CD1c-positive myeloid dendritic cell (primary cell): Measurements from ENCODE around the gene DDA1.
A peak's percentile ranks its signal among the peaks of the same experiment; 100 is the strongest.
"Not testable (repeated sequence)": the region's sequence is repeated elsewhere in the genome, so short reads cannot be mapped to it uniquely, and the experiment has no call there.

Source experiments
- DNase-seq: peaks from one replicate; pipeline ENCODE4 v3.0.0-alpha.2; 2016; ENCODE audit errors: extremely low spot score

Gene DDA1

DNA sequence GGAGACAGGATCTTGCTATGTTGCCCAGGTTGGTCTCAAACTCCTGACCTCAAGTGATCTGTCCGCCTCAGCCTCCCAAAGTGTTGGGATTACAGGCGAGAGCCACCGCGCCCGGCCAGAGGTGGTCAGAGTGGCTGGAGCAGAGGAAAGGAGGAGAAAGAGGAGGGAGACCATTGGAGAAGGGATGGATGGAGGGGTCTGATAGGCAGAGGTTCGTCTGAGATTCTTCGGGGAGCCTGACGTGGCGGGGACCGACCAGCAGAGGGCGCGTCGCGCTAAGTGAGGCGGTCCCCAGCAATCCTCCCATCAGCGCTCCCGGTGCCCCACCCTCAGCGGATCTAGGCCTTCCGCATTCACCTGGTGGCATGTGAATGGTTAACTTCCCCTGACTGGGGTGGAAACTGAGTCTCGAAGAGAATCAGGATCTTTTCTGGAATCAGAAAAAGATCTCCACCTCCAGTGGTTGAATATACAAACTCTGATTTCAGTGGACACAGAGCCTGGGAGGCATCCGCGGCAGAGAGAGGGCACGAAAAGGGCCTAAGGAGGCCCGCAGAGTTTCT, 36.8 kb downstream of the DDA1 start:
- peak; percentile 82 for DNase-seq

- DNase-seq, result no peak
Observed at GRCh38 chr19:17347361-17347760, 38.0 kb downstream of the DDA1 start.

- no peak for DNase-seq
Observed at GRCh38 chr19:17347877-17348276, 38.5 kb downstream of the DDA1 start.

GRCh38 chr19:17348700-17349099, 39.3 kb downstream of the DDA1 start:
- no peak for DNase-seq

- no peak for DNase-seq
Observed at GRCh38 chr19:17351815-17352435, 42.6 kb downstream of the DDA1 start.

GRCh38 chr19:17352608-17353280, 43.4 kb downstream of the DDA1 start:
- DNase-seq, result no peak

DNA sequence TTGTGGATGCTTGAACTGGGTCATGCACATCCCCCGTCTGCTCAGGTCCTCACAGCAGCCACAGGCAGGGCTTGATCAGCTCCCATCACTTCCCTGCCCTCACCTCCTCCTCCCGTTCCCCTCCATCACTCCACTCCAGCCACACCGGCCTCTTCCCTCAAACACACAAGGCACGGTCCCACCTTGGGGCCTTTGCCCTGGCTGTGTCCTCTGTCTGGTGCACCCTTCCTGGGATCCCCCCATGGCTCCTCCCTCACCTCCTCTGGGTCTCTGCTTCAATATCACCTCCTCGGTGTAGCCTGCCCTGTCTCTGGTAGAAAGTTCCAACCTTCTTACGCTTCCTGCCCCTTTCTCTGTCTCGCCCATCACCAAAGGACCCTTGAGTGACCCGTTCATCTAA, 44.0 kb downstream of the DDA1 start:
- no peak for DNase-seq

DNA sequence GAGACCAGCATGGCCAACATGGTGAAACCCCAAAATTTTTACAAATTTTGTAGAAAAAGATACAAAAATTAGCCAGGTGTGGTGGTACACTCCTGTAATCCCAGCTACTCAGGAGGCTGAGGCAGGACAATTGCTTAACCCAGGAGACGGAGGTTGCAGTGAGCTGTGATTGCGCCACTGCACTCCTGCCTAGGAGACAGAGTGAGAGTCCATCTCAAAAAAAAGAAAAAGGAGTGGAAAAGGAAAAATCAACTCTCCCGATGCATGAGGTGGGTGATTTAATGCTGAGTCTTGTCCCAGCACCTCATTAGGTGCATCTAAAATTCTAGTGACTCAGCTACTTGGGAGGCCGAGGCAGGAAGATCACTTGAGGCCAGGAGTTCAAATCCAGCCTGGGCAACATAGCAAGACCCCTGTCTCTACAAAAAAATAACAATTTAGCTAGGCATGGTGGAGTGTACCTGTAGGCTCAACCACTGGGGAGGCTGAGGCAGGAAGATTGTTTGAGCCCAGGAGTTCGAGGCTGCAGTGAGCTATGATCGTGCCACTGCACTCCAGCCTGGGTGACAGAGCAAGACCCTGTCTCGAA, 47.8 kb downstream of the DDA1 start:
- DNase-seq, result no peak

GRCh38 chr19:17357724-17358123, 48.4 kb downstream of the DDA1 start:
- no peak for DNase-seq

DNA sequence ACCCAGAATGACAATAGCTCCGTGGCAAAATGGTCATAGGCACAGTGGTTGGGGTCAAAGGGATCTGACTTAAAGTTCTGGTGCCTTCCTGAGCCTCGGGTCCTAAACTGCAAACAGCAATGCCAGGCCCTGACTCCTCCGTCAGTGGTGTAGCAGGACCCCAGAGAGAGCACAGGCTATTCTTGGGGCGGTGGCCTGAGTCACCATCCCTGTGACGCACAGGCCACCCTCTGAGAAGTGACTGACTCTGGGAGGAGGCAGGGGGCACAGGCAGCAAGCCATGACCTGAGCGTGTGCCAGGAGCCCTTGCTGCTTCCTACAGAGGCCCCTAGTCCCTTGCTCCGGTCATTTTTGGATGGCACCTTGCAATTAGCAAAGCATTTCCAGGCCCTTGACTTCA, 49.0 kb downstream of the DDA1 start:
- no peak for DNase-seq

DNA sequence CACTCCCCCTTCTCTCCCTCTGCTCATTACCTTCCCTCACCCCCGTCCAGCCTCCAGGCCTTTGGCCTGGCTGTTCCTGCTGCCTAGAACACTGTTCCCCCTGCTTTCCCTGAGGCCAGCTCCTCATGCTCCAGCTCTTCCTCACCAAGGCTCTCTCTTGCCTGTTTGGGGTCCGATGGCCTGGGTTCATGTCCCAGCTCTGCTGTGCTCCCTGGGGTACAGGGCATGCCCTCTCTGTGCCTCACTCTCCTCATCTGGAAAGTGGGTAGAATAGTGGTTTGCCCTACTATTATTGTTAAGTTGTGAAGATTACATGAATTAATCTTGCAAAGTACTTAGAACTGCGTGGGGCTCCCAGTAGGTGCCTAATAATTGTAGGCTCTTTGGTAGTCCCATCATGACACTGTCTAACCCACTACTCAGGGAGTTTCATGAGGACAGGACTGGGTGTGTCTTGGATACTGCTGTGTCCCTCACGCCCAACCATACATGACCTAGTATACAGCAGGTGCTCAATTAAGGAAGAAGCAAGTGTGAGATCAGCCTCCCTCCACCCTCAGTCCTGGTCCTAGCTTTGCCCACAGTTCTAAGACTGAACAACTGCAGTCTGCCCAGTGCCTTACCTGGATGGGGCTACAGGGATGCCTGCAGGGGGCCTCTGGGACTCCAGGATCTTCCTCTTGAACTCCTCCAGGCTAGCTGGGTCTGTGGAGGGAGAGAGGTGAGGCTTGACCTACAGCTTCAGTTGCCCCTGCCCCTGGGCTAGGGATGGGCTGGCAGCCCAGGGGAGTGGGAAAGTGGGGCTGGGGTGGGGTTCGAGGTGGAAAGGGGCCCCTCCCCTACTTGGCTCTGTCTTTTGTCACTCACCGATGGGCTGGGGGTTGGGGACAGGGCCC, 50.8 kb downstream of the DDA1 start:
- DNase-seq, result no peak

- DNase-seq, result not testable (repeated sequence)
Observed at GRCh38 chr19:17363852-17364605, 54.7 kb downstream of the DDA1 start.

DNA sequence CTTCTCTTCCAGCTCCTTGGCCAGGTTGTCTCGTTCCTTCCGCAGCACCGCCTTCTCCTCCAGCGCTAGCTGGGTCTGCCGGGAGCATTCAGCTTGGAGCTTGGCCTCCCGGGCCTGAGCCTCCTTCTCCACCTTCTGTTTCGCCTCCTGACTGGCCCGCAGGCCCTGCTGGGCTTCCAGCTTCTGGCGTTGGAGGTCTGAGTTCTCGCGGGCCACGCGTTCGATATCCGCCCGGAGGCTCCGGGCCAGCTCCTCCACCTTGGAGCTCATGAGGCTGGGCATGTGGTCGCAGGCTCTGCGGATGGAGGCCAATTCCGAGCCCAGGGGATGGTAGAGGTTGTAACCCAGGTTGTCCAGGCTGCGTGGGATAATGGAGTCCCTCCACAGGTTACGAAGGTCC, 56.0 kb downstream of the DDA1 start:
- DNase-seq, result no peak

DNA sequence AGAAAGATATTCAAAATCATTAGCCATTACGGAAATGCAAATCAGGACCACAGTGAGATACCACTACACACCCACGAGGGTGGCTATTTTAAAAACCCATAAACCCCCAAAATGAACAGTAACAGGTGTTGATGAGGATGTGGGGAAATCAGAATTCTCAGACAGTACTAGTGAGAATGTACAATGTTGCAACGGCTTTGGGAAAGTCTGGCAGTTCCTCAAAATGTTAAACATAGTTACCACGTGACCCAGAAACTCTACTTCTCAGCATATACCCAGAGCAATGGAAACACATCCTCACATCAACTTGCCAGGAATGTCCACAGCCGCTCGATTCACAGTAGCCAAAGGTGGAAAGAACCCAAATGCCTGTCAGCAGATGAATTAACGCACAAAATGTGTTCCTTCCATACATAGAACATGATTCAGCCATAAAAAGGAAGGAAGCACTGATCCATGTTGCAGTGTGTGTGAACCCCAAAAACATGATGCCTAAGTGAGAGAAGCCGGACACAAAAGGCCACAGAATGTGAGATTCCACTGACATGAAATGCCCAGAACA, 60.7 kb downstream of the DDA1 start:
- peak; percentile 86 for DNase-seq
